GM18507 (cell line): Measurements from ENCODE around the gene FOXL1.
A peak's percentile ranks its signal among the peaks of the same experiment; 100 is the strongest.

ENCODE experiments used
- DNase-seq: peaks from one replicate; pipeline ENCODE4 v3.0.0; 2011; ENCODE audit warnings: low read depth; ENCODE audit not compliant: insufficient read length; ENCODE audit errors: extremely low spot score
- FAIRE-seq: peaks from 2 replicates; lab custom pipeline; 2011; peaks lifted over from hg19 to GRCh38; lab: Jason Lieb, UNC

The FOXL1 gene

GRCh38 chr16:86546638-86547013 lies 31.7 kb upstream of the FOXL1 start:
- FAIRE-seq = no peak
- no peak for DNase-seq

GRCh38 chr16:86547286-86547685 lies 31.1 kb upstream of the FOXL1 start:
- no peak for FAIRE-seq
- no peak for DNase-seq

GRCh38 chr16:86549076-86549892 lies 29.1 kb upstream of the FOXL1 start:
- DNase-seq = no peak
- no peak for FAIRE-seq

- FAIRE-seq (no peak), DNase-seq (no peak)
Measured at GRCh38 chr16:86549893-86550190, 28.5 kb upstream of the FOXL1 start.

GRCh38 chr16:86550281-86550680 lies 28.1 kb upstream of the FOXL1 start:
- no peak for DNase-seq
- FAIRE-seq = no peak

- DNase-seq = no peak
- FAIRE-seq = no peak
Measured at GRCh38 chr16:86553356-86553755, 25.0 kb upstream of the FOXL1 start.

- FAIRE-seq (no peak), DNase-seq (no peak)
Measured at GRCh38 chr16:86554599-86554916, 23.8 kb upstream of the FOXL1 start.

GRCh38 chr16:86554917-86555703 lies 23.2 kb upstream of the FOXL1 start, which contains the start of gene MTHFSD:
MTHFSD (minus strand) TSS chr16:86555235; CDS start chr16:86555184, 51 bp downstream.
- peak; percentile 91 for FAIRE-seq
- peak; percentile 99 for DNase-seq

- FAIRE-seq (no peak), DNase-seq (no peak)
Measured at GRCh38 chr16:86555704-86556075, 22.7 kb upstream of the FOXL1 start.

- FAIRE-seq = no peak
- DNase-seq = no peak
Measured at GRCh38 chr16:86556576-86556975, 21.8 kb upstream of the FOXL1 start.

GRCh38 chr16:86557587-86557986 lies 20.8 kb upstream of the FOXL1 start:
- DNase-seq (no peak), FAIRE-seq (no peak)

GRCh38 chr16:86558355-86559193 lies 19.8 kb upstream of the FOXL1 start:
- FAIRE-seq = no peak

GRCh38 chr16:86559802-86560305 lies 18.5 kb upstream of the FOXL1 start:
- FAIRE-seq (no peak), DNase-seq (no peak)

More at GRCh38 chr16:86558355-86559193, 19.8 kb upstream of the FOXL1 start:
- DNase-seq = no peak

- FAIRE-seq (no peak), DNase-seq (no peak)
Measured at GRCh38 chr16:86562356-86562755, 16.0 kb upstream of the FOXL1 start.

GRCh38 chr16:86563469-86564345 lies 14.6 kb upstream of the FOXL1 start:
- FAIRE-seq (peak; percentile 92), DNase-seq (peak; percentile 78)

- no peak for DNase-seq
- FAIRE-seq = no peak
Measured at GRCh38 chr16:86565181-86565631, 13.1 kb upstream of the FOXL1 start.

- no peak for DNase-seq
- no peak for FAIRE-seq
Measured at GRCh38 chr16:86565644-86566511, 12.5 kb upstream of the FOXL1 start.

GRCh38 chr16:86566601-86566965 lies 11.8 kb upstream of the FOXL1 start, which contains the start of gene FOXC2:
FOXC2 (plus strand) TSS chr16:86566829; CDS start chr16:86567336, 507 bp downstream.
- FAIRE-seq (no peak), DNase-seq (no peak)
